HCEC 1CT (cell line): ENCODE data around the gene OTOP3.

Experiments
- DNase-seq: peaks from one replicate; pipeline ENCODE4 v3.0.0-alpha.2; 2017

OTOP3 gene

GRCh38 chr17:74990581-74991105 lies 54.9 kb downstream of the OTOP3 start:
- DNase-seq, result no peak

GRCh38 chr17:74992223-74992622 lies 56.5 kb downstream of the OTOP3 start:
- DNase-seq, result no peak

GRCh38 chr17:74994440-74994839 lies 58.7 kb downstream of the OTOP3 start:
- DNase-seq, result no peak

- no peak for DNase-seq
Measured at GRCh38 chr17:74995847-74996246, 60.1 kb downstream of the OTOP3 start.

- no peak for DNase-seq
Measured at GRCh38 chr17:74998783-74999182, 63.1 kb downstream of the OTOP3 start.

- no peak for DNase-seq
Measured at GRCh38 chr17:74999523-74999922, 63.8 kb downstream of the OTOP3 start.
